ENCODE measurements around the gene CORO2A. TPM values are rescaled to one million over a fixed set of nuclear protein-coding genes. Genes with fewer than 3 reads are reported as not detected.
A peak's percentile ranks its signal among the peaks of the same experiment; 100 is the strongest.

CORO2A gene
- total and polyA plus RNA-seq, 2 of the 13 experiments (the other 11 are each of a cell fraction or from before 2014, with no cell fraction given) = 14.4 to 15.3 TPM

DNA sequence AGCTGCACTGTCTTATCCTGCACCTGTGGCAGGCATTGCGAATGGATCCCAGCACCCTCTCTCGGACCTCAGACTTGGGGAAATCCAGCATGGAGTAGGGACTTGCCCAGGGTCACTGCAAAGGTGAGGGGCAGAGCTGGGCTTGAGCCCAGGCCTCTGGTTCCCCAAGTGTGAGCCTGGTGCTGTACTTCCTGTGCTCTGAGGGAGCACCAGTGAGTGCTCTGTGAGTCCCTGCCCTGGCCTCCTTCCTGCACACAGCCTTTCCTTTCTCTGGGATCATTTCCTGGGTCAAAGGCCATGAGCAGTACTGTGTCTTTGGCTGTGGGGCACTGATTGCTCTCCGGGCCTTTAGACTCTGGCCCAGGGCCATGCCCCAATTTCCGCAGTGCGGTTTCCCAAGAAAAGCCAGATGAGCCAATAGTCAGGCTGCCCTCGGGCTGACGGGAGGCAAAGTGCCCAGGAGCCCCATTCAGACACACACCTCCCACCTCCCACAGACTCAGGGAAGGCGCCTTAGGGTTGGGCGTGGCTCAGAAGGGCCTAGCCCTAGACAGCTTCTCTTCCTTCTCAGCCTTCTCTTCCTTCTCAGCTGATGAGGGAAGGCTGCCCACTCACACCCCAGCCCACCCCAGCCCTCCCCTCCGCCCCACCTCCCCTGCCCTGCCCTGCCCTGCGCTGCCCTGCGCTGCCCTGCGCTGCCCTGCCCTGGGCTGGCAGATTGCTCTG is 50.1 kb downstream of the CORO2A start (continued):
- TF ChIP-seq ZNF766 (CRISPR knock-in tag; IDR thresholded peaks at IDR 0.05; ENCODE audit: borderline replicate concordance) (no peak), ERF (CRISPR knock-in tag; IDR thresholded peaks at IDR 0.05) (no peak), U2AF2 (IDR thresholded peaks at IDR 0.05; ENCODE audit: low read depth, low read length) (no peak), SOX13 (IDR thresholded peaks at IDR 0.05) (no peak), SOX13 (CRISPR knock-in tag; conservative IDR thresholded peaks at IDR 0.05 in 1 of 2, IDR thresholded peaks at IDR 0.05 in 1 of 2) (no peak), XRCC5 (optimal IDR thresholded peaks at IDR 0.05; ENCODE audit: low read length) (peak; percentile 28), MAFG (CRISPR knock-in tag; IDR thresholded peaks at IDR 0.05) (no peak), AHR (CRISPR knock-in tag; IDR thresholded peaks at IDR 0.05) (no peak), FOXA1 (IDR thresholded peaks at IDR 0.05) (no peak), FOXA1 (CRISPR knock-in tag; IDR thresholded peaks at IDR 0.05) (no peak), MBNL3 (CRISPR knock-in tag; conservative IDR thresholded peaks at IDR 0.05) (no peak), HHEX (CRISPR knock-in tag; IDR thresholded peaks at IDR 0.05) (no peak), CREM (IDR thresholded peaks at IDR 0.05) (no peak), CREM (CRISPR knock-in tag; IDR thresholded peaks at IDR 0.05) (no peak), ZNF850 (CRISPR knock-in tag; conservative IDR thresholded peaks at IDR 0.05) (no peak)
- TF ChIP-seq, protein P1, sequence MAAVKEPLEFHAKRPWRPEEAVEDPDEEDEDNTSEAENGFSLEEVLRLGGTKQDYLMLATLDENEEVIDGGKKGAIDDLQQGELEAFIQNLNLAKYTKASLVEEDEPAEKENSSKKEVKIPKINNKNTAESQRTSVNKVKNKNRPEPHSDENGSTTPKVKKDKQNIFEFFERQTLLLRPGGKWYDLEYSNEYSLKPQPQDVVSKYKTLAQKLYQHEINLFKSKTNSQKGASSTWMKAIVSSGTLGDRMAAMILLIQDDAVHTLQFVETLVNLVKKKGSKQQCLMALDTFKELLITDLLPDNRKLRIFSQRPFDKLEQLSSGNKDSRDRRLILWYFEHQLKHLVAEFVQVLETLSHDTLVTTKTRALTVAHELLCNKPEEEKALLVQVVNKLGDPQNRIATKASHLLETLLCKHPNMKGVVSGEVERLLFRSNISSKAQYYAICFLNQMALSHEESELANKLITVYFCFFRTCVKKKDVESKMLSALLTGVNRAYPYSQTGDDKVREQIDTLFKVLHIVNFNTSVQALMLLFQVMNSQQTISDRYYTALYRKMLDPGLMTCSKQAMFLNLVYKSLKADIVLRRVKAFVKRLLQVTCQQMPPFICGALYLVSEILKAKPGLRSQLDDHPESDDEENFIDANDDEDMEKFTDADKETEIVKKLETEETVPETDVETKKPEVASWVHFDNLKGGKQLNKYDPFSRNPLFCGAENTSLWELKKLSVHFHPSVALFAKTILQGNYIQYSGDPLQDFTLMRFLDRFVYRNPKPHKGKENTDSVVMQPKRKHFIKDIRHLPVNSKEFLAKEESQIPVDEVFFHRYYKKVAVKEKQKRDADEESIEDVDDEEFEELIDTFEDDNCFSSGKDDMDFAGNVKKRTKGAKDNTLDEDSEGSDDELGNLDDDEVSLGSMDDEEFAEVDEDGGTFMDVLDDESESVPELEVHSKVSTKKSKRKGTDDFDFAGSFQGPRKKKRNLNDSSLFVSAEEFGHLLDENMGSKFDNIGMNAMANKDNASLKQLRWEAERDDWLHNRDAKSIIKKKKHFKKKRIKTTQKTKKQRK (IDR thresholded peaks at IDR 0.05; ENCODE audit: low read length) = no peak
- TF ChIP-seq, protein P2, sequence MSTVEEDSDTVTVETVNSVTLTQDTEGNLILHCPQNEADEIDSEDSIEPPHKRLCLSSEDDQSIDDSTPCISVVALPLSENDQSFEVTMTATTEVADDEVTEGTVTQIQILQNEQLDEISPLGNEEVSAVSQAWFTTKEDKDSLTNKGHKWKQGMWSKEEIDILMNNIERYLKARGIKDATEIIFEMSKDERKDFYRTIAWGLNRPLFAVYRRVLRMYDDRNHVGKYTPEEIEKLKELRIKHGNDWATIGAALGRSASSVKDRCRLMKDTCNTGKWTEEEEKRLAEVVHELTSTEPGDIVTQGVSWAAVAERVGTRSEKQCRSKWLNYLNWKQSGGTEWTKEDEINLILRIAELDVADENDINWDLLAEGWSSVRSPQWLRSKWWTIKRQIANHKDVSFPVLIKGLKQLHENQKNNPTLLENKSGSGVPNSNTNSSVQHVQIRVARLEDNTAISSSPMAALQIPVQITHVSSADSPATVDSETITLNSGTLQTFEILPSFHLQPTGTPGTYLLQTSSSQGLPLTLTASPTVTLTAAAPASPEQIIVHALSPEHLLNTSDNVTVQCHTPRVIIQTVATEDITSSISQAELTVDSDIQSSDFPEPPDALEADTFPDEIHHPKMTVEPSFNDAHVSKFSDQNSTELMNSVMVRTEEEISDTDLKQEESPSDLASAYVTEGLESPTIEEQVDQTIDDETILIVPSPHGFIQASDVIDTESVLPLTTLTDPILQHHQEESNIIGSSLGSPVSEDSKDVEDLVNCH (CRISPR knock-in tag; IDR thresholded peaks at IDR 0.05) = no peak
- TF ChIP-seq, protein P3, sequence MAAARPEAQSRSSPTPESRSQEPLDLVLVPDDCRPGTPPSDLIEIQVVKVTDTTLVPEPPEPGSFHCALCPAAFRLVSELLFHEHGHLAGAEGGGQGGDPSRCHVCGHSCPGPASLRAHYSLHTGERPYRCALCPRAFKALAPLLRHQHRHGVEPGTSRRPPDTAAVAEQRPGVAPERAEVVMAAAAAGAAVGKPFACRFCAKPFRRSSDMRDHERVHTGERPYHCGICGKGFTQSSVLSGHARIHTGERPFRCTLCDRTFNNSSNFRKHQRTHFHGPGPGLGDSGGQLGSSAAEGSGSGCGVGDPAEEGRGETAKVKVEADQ (CRISPR knock-in tag; IDR thresholded peaks at IDR 0.05; ENCODE audit: borderline replicate concordance) = no peak
- TF ChIP-seq, protein P4, sequence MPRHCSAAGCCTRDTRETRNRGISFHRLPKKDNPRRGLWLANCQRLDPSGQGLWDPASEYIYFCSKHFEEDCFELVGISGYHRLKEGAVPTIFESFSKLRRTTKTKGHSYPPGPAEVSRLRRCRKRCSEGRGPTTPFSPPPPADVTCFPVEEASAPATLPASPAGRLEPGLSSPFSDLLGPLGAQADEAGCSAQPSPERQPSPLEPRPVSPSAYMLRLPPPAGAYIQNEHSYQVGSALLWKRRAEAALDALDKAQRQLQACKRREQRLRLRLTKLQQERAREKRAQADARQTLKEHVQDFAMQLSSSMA (CRISPR knock-in tag; IDR thresholded peaks at IDR 0.05) = no peak
- TF ChIP-seq, protein P5, sequence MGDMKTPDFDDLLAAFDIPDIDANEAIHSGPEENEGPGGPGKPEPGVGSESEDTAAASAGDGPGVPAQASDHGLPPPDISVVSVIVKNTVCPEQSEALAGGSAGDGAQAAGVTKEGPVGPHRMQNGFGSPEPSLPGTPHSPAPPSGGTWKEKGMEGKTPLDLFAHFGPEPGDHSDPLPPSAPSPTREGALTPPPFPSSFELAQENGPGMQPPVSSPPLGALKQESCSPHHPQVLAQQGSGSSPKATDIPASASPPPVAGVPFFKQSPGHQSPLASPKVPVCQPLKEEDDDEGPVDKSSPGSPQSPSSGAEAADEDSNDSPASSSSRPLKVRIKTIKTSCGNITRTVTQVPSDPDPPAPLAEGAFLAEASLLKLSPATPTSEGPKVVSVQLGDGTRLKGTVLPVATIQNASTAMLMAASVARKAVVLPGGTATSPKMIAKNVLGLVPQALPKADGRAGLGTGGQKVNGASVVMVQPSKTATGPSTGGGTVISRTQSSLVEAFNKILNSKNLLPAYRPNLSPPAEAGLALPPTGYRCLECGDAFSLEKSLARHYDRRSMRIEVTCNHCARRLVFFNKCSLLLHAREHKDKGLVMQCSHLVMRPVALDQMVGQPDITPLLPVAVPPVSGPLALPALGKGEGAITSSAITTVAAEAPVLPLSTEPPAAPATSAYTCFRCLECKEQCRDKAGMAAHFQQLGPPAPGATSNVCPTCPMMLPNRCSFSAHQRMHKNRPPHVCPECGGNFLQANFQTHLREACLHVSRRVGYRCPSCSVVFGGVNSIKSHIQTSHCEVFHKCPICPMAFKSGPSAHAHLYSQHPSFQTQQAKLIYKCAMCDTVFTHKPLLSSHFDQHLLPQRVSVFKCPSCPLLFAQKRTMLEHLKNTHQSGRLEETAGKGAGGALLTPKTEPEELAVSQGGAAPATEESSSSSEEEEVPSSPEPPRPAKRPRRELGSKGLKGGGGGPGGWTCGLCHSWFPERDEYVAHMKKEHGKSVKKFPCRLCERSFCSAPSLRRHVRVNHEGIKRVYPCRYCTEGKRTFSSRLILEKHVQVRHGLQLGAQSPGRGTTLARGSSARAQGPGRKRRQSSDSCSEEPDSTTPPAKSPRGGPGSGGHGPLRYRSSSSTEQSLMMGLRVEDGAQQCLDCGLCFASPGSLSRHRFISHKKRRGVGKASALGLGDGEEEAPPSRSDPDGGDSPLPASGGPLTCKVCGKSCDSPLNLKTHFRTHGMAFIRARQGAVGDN (CRISPR knock-in tag; IDR thresholded peaks at IDR 0.05) = peak; percentile 93

Data from HepG2 (cell line).